ENCODE results near the gene DAPK3.

The DAPK3 gene

GRCh38 chr19:3983936-3984583 lies 13.2 kb upstream of the DAPK3 start (continued):
- TF ChIP-seq BCL6B (tag by site-specific recombination; IDR thresholded peaks at IDR 0.05) (no peak), ZNF2 (tag by site-specific recombination; IDR thresholded peaks at IDR 0.05) (peak; percentile 66), ZNF26 (tag by site-specific recombination; IDR thresholded peaks at IDR 0.05) (no peak), OSR2 (tag by site-specific recombination; IDR thresholded peaks at IDR 0.05) (no peak), ZSCAN16 (tag by site-specific recombination; IDR thresholded peaks at IDR 0.05) (no peak), ZNF777 (tag by site-specific recombination; IDR thresholded peaks at IDR 0.05; ENCODE audit: borderline replicate concordance) (0 out of 2 replicates have a peak, but pooled peaks have one; percentile 11), ZNF366 (tag by site-specific recombination; conservative IDR thresholded peaks at IDR 0.05) (no peak), ELK4 (IDR thresholded peaks at IDR 0.05; ENCODE audit: borderline replicate concordance, low read depth, low read length) (no peak), ZBTB7A (tag by site-specific recombination; IDR thresholded peaks at IDR 0.05; ENCODE audit: low read depth) (no peak)

- ChIA-PET POLR2A (interaction anchor here (1.4 to 8.3 kb wide), 2 partner anchors 13 to 23 kb away, joined by 3 to 258 read pairs; partner anchors contain the start of gene DAPK3), CTCF (no interaction called here)
- no peaks in the 10 kb centered on the region for H3K9me3 ChIP-seq (ENCODE audit: control insufficient read depth, insufficient read depth, low read depth, low read length)
- TF ChIP-seq ZEB2 (tag by site-specific recombination; IDR thresholded peaks at IDR 0.05) = 0 out of 2 replicates have a peak, but pooled peaks have one; percentile 3
- no peak for TF ChIP-seq ZBTB44 (tag by site-specific recombination; IDR thresholded peaks at IDR 0.05)
- TF ChIP-seq ZSCAN30 (tag by site-specific recombination; IDR thresholded peaks at IDR 0.05) = no peak
- TF ChIP-seq ZBTB7A (tag by site-specific recombination; IDR thresholded peaks at IDR 0.05; ENCODE audit: low read depth) = 0 out of 2 replicates have a peak, but pooled peaks have one; percentile 3
- peaks cover 11% of the 10 kb centered on the region; the same call in 1 of the 2 replicates for H3K4me1 ChIP-seq (ENCODE audit: control insufficient read depth, insufficient read depth, low read length)
- H3K4me3 ChIP-seq (ENCODE audit: low read depth, low read length) = peak overlapping the region; percentile 99
- H3K36me3 ChIP-seq (ENCODE audit: control insufficient read depth in 2 of 2, insufficient read depth in 1 of 2, low read length in 2 of 2) = peaks cover 28 to 62% of the 10 kb centered on the region in 2 experiments
- H3K27ac ChIP-seq (ENCODE audit: extremely low read depth, low read depth, low read length) = peak overlapping the region; percentile 100
Measured at GRCh38 chr19:3983542-3983914, 12.6 kb upstream of the DAPK3 start.

- ChIA-PET CTCF (interaction anchor here (0.6 kb wide), 1 partner anchor 81 kb away, joined by 3 read pairs; no protein-coding TSS in a partner anchor), POLR2A (interaction anchor here (1.4 to 8.3 kb wide), 2 partner anchors 12 to 24 kb away, joined by 3 to 258 read pairs; partner anchors contain the start of gene DAPK3)
- Histone ChIP-seq H3K36me3 (ENCODE audit: control insufficient read depth in 2 of 2, insufficient read depth in 1 of 2, low read length in 2 of 2) (peaks cover 28 to 68% of the 10 kb centered on the region in 2 experiments), H3K9me3 (ENCODE audit: control insufficient read depth, insufficient read depth, low read depth, low read length) (no peaks in the 10 kb centered on the region), H3K4me3 (ENCODE audit: low read depth, low read length) (peak overlapping the region; percentile 99), H3K4me1 (ENCODE audit: control insufficient read depth, insufficient read depth, low read length) (peaks cover 11% of the 10 kb centered on the region; the same call in 1 of the 2 replicates), H3K27ac (ENCODE audit: extremely low read depth, low read depth, low read length) (peak overlapping the region; percentile 100)
- TF ChIP-seq ZNF518A (tag by site-specific recombination; conservative IDR thresholded peaks at IDR 0.05; ENCODE audit: low read depth) (no peak), ZEB2 (tag by site-specific recombination; IDR thresholded peaks at IDR 0.05) (0 out of 2 replicates have a peak, but pooled peaks have one; percentile 18), ZNF704 (tag by site-specific recombination; IDR thresholded peaks at IDR 0.05) (no peak), ZNF341 (tag by site-specific recombination; IDR thresholded peaks at IDR 0.05; ENCODE audit: low read depth) (0 out of 2 replicates have a peak, but pooled peaks have one; percentile 23), ZNF843 (tag by site-specific recombination; IDR thresholded peaks at IDR 0.05) (no peak), ZIC2 (tag by site-specific recombination; IDR thresholded peaks at IDR 0.05) (no peak)
Measured at GRCh38 chr19:3982701-3983541, 12.0 kb upstream of the DAPK3 start.
